ENCODE results near the gene DOCK2. TPM values are rescaled to one million over a fixed set of nuclear protein-coding genes. Genes with fewer than 3 reads are reported as not detected.

Gene DOCK2
- total RNA-seq = 1.2 and 3.7 TPM in 2 replicates

DNA sequence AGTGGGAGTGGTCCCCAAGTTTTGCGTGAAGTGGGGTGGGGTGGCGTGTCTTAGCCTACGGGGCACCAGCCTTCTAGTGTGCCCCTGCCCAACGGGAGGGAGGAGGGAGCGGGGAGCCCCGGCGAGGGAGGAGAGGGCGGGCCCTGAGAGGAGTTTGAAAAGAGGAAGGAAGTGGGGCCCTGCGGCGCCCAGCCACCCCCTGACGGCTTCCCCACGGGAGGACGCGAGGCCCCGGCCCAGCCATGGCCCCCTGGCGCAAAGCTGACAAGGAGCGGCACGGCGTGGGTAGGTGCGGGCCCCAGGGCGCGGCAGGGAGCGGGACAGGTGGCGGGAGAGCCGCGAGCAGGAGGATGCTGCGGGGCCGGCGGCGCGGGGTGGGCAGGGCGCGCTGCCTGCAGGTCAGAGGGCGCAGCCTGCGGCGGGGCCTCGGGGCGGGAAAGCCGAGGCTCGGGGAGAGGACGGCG is at the start of gene DOCK2:
DOCK2 (plus strand) TSS at position 191 of the 464 bp plus-strand sequence; CDS start at position 243, 52 bp downstream.

GRCh38 chr5:169980418-169981053 is 343.5 kb downstream of the DOCK2 start, which contains the start of gene INSYN2B:
Gene INSYN2B (minus strand): TSS chr5:169980495. CDS start chr5:169883898, 96,597 bp downstream.

DNA sequence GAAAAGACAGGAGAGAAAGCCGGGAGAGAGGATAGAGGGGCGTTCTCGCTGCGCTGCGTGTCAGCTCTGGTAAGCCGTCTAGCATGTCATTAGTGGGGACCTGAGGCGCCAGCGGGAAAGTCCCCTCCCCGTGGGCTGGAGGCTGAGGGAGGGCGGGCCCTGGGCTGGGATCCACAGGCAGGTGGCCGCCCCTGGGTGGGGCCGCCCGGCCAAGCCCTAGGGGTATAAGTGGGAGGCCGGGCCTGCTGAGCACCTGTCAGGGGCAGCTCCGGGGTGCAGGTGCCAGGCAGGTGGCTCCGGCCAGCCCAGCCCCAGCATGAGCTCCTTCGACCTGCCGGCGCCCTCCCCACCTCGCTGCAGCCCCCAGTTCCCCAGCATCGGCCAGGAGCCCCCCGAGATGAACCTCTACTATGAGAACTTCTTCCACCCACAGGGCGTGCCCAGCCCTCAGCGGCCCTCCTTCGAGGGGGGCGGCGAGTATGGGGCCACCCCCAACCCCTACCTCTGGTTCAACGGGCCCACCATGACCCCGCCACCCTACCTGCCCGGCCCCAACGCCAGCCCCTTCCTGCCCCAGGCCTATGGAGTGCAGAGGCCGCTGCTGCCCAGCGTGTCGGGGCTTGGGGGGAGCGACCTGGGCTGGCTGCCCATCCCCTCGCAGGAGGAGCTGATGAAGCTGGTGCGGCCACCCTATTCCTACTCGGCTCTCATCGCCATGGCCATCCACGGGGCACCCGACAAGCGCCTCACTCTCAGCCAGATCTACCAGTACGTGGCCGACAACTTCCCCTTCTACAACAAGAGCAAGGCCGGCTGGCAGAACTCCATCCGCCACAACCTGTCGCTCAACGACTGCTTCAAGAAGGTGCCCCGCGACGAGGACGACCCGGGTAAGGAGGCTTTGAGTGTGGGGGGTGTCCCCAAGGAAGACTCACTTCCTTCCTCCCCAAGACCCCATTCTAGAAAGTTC is 468.9 kb downstream of the DOCK2 start, which contains the start of gene FOXI1:
FOXI1 (plus strand) TSS at position 256 of the 970 bp plus-strand sequence; CDS start at position 317, 61 bp downstream.

Small RNA genes within 50 kb of the gene (small RNA-seq; reads per million reads assigned to genes)
- gene MIR378E = not detected

Other genes starting within 250 kb of the DOCK2 start
- gene SPDL1, start 53.5 kb upstream of the DOCK2 start, total RNA-seq = 20.9 and 36.2 TPM in 2 replicates